Liver (tissue), 9 donors: Measurements from ENCODE around the gene LAMB4. TPM values are rescaled to one million over a fixed set of nuclear protein-coding genes. Genes with fewer than 3 reads are reported as not detected.

Experiments
- DNase-seq: peaks from one replicate; pipeline ENCODE4 v3.0.0-alpha.2; 2017; ENCODE audit warnings: low spot score
- H3K27ac ChIP-seq, 2 donors: one replicate each; pipeline ENCODE4 v1.7.0; 2013; ENCODE audit warnings: inconsistent platforms in 2 of 2, low read length in 2 of 2, control low read depth in 1 of 2, low read depth in 1 of 2, mild to moderate bottlenecking in 1 of 2
- H3K27me3 ChIP-seq, 4 donors: one replicate each; pipeline versions ENCODE4 v1.6.1 to v1.7.0; 2013; ENCODE audit warnings: low read length in 3 of 4, inconsistent platforms in 1 of 4, mild to moderate bottlenecking in 1 of 4, moderate library complexity in 1 of 4; ENCODE audit not compliant: control insufficient read depth in 4 of 4, insufficient read depth in 4 of 4
- H3K36me3 ChIP-seq, 4 donors: one replicate each; pipeline versions ENCODE4 v1.6.1 to v1.7.0; 2013; ENCODE audit warnings: low read length in 3 of 4, mild to moderate bottlenecking in 3 of 4, low read depth in 1 of 4, moderate library complexity in 1 of 4; ENCODE audit not compliant: control insufficient read depth in 4 of 4, insufficient read depth in 3 of 4
- H3K4me1 ChIP-seq, 4 donors: one replicate each; pipeline versions ENCODE4 v1.6.1 to v1.7.0; 2013; ENCODE audit warnings: low read length in 3 of 4, mild to moderate bottlenecking in 3 of 4, moderate library complexity in 1 of 4; ENCODE audit not compliant: control insufficient read depth in 4 of 4, insufficient read depth in 4 of 4
- H3K4me3 ChIP-seq, 3 donors: one replicate each; pipeline versions ENCODE4 v1.6.1 to v1.7.0; 2013; ENCODE audit warnings: low read length in 3 of 3, control low read depth in 1 of 3, low read depth in 1 of 3, mild to moderate bottlenecking in 1 of 3
- H3K9ac ChIP-seq, 2 donors: one replicate each; pipeline ENCODE4 v1.7.0; 2013; ENCODE audit warnings: low read length in 2 of 2, mild to moderate bottlenecking in 2 of 2, moderate library complexity in 2 of 2, control low read depth in 1 of 2, low read depth in 1 of 2
- H3K9me3 ChIP-seq, 4 donors: one replicate each; pipeline versions ENCODE4 v1.6.1 to v1.7.0; 2013; ENCODE audit warnings: low read length in 3 of 4; ENCODE audit not compliant: control insufficient read depth in 4 of 4
- FOXA1 ChIP-seq: IDR thresholded peaks from 2 replicates; pipeline ENCODE4 v1.6.1; 2016; ENCODE audit warnings: antibody characterized with exemption
- FOXA2 ChIP-seq: IDR thresholded peaks from 2 replicates; pipeline ENCODE4 v1.6.1; 2016; ENCODE audit warnings: antibody characterized with exemption
- GABPA ChIP-seq, 2 donors: IDR thresholded peaks in 1 of 2; conservative IDR thresholded peaks in 1 of 2; 2 replicates each; pipeline ENCODE4 v1.6.1; 2016; ENCODE audit warnings: antibody characterized with exemption in 2 of 2, mild to moderate bottlenecking in 1 of 2, moderate library complexity in 1 of 2
- HNF4A ChIP-seq, 2 donors: conservative IDR thresholded peaks; 2 replicates each; pipeline ENCODE4 v1.6.1; 2016; ENCODE audit warnings: antibody characterized with exemption in 2 of 2, mild to moderate bottlenecking in 2 of 2
- HNF4G ChIP-seq: IDR thresholded peaks from 2 replicates; pipeline ENCODE4 v1.6.1; 2016; ENCODE audit warnings: antibody characterized with exemption
- JUND ChIP-seq, 2 donors: IDR thresholded peaks; 2 replicates each; pipeline ENCODE4 v1.6.1; 2016; ENCODE audit warnings: antibody characterized with exemption in 2 of 2
- MAX ChIP-seq: IDR thresholded peaks from 2 replicates; pipeline ENCODE4 v1.6.1; 2016; ENCODE audit warnings: antibody characterized with exemption
- NR2F2 ChIP-seq: IDR thresholded peaks from 2 replicates; pipeline ENCODE4 v1.6.1; 2016; ENCODE audit warnings: antibody characterized with exemption
- RAD21 ChIP-seq, 2 donors: IDR thresholded peaks; 2 replicates each; pipeline ENCODE4 v1.6.1; 2016; ENCODE audit warnings: antibody characterized with exemption in 2 of 2, mild to moderate bottlenecking in 2 of 2
- RXRA ChIP-seq, 2 donors: IDR thresholded peaks; 2 replicates each; pipeline ENCODE4 v1.6.1; 2017 to 2018; ENCODE audit warnings: antibody characterized with exemption in 2 of 2, mild to moderate bottlenecking in 1 of 2
- SP1 ChIP-seq: IDR thresholded peaks from 2 replicates; pipeline ENCODE4 v1.6.1; 2018; ENCODE audit warnings: antibody characterized with exemption, mild to moderate bottlenecking
- TAF1 ChIP-seq: conservative IDR thresholded peaks from 2 replicates; pipeline ENCODE4 v1.6.1; 2016; ENCODE audit warnings: antibody characterized with exemption, mild to moderate bottlenecking
- YY1 ChIP-seq: IDR thresholded peaks from 2 replicates; pipeline ENCODE4 v1.6.1; 2016; ENCODE audit warnings: antibody characterized with exemption, mild to moderate bottlenecking
- WGBS: extraction: QIAGEN DNeasy Blood & Tissue Kit; methylation state at CpG from one replicate; pipeline ENCODE4 v1.1.7; 2013; 5-methylcytosine and 5-hydroxymethylcytosine counted together
- polyA plus RNA-seq, 2 donors: library from polyadenylated mRNA; stranded (reverse) in 1 of 2; unstranded in 1 of 2; fragments of 200-250 nt in 1 of 2; fragments of >200 nt in 1 of 2; fragmentation: Nextera tagmentation in 1 of 2; extraction: Ambion mirVana in 1 of 2; gene quantifications; one replicate each; pipeline versions ENCODE4 v1.2.1 to v1.2.3, GENCODE V29; 2013 to 2015
- total RNA-seq, 2 donors: library from RNA; depleted of rRNA; stranded (reverse); fragments of >200 nt; gene quantifications; one replicate each; pipeline ENCODE4 v1.2.3, GENCODE V29; 2014
- TF ChIP-seq, protein P1 (sequence below): IDR thresholded peaks from 2 replicates; pipeline ENCODE4 v1.6.1; 2016; ENCODE audit warnings: antibody characterized with exemption
- TF ChIP-seq, protein P2 (sequence below): IDR thresholded peaks from 2 replicates; pipeline ENCODE4 v1.6.1; 2016; ENCODE audit warnings: antibody characterized with exemption
- TF ChIP-seq, protein P3 (sequence below): fragments of 150-350 bp; IDR thresholded peaks from 2 replicates; pipeline ENCODE4 v1.5.1; 2017; ENCODE audit warnings: improper control_type of control experiment, low read depth, low read length; ENCODE audit not compliant: missing input control
- TF ChIP-seq, protein P4 (sequence below): IDR thresholded peaks from 2 replicates; pipeline ENCODE4 v1.6.1; 2016; ENCODE audit warnings: antibody characterized with exemption, mild to moderate bottlenecking
- donor health status: healthy.
- donor health status: healthy.
- donor health status: healthy.
- donor health status: healthy.
- donor health status: healthy.

Gene LAMB4
- total and polyA plus RNA-seq, 4 donors = under 0.01 to 0.03 TPM; not detected in 2

DNA sequence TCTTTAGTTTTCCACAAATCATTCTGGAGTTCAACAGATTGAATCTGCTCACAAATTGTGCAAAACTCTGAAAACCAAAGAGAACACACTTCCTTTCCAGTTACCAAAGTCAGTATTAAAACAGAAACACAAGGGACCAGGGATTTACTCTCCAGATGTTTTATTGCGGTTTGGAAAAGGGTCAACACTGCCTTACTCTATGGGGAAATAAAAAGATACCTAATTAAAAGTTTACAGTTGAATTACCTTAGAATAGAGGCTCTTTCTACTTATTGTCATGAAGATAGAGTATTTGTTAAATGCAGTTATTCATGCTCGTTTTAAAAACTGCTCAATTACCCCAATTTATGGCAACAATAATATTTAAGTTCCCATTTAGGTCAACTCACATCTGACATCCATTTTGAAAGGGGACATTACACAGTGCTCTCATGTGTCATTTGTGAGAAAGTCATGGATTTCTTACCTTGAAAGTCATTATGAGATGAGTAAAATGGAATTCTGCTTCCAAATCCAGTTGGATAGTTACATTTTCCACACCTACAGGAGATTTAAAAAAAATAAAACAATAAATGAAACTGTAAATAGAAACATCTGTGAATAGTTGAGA, 135.6 kb downstream of the LAMB4 start:
- H3K27ac ChIP-seq = no peak overlapping the region
- whole genome bisulfite sequencing = 69% methylated on average over 2 of the region's 2 CpGs

More for the DNA sequence above, 135.6 kb downstream of the LAMB4 start:
- TF ChIP-seq, protein P1, sequence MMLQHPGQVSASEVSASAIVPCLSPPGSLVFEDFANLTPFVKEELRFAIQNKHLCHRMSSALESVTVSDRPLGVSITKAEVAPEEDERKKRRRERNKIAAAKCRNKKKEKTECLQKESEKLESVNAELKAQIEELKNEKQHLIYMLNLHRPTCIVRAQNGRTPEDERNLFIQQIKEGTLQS = no peak
- TF ChIP-seq, protein P2, sequence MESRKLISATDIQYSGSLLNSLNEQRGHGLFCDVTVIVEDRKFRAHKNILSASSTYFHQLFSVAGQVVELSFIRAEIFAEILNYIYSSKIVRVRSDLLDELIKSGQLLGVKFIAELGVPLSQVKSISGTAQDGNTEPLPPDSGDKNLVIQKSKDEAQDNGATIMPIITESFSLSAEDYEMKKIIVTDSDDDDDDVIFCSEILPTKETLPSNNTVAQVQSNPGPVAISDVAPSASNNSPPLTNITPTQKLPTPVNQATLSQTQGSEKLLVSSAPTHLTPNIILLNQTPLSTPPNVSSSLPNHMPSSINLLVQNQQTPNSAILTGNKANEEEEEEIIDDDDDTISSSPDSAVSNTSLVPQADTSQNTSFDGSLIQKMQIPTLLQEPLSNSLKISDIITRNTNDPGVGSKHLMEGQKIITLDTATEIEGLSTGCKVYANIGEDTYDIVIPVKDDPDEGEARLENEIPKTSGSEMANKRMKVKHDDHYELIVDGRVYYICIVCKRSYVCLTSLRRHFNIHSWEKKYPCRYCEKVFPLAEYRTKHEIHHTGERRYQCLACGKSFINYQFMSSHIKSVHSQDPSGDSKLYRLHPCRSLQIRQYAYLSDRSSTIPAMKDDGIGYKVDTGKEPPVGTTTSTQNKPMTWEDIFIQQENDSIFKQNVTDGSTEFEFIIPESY = no peak
- TF ChIP-seq HNF4A (conservative IDR thresholded peaks at IDR 0.05) (no peak), FOXA1 (no peak), JUND (IDR thresholded peaks at IDR 0.05) (no peak), NR2F2 (no peak), TAF1 (no peak), GABPA (IDR thresholded peaks at IDR 0.05 in 1 of 2, conservative IDR thresholded peaks at IDR 0.05 in 1 of 2) (no peak), HNF4G (no peak), SP1 (no peak), RXRA (IDR thresholded peaks at IDR 0.05) (no peak), MAX (no peak), RAD21 (IDR thresholded peaks at IDR 0.05) (no peak), FOXA2 (no peak), YY1 (no peak)
- TF ChIP-seq, protein P3, sequence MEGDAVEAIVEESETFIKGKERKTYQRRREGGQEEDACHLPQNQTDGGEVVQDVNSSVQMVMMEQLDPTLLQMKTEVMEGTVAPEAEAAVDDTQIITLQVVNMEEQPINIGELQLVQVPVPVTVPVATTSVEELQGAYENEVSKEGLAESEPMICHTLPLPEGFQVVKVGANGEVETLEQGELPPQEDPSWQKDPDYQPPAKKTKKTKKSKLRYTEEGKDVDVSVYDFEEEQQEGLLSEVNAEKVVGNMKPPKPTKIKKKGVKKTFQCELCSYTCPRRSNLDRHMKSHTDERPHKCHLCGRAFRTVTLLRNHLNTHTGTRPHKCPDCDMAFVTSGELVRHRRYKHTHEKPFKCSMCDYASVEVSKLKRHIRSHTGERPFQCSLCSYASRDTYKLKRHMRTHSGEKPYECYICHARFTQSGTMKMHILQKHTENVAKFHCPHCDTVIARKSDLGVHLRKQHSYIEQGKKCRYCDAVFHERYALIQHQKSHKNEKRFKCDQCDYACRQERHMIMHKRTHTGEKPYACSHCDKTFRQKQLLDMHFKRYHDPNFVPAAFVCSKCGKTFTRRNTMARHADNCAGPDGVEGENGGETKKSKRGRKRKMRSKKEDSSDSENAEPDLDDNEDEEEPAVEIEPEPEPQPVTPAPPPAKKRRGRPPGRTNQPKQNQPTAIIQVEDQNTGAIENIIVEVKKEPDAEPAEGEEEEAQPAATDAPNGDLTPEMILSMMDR = no peak
- TF ChIP-seq, protein P4, sequence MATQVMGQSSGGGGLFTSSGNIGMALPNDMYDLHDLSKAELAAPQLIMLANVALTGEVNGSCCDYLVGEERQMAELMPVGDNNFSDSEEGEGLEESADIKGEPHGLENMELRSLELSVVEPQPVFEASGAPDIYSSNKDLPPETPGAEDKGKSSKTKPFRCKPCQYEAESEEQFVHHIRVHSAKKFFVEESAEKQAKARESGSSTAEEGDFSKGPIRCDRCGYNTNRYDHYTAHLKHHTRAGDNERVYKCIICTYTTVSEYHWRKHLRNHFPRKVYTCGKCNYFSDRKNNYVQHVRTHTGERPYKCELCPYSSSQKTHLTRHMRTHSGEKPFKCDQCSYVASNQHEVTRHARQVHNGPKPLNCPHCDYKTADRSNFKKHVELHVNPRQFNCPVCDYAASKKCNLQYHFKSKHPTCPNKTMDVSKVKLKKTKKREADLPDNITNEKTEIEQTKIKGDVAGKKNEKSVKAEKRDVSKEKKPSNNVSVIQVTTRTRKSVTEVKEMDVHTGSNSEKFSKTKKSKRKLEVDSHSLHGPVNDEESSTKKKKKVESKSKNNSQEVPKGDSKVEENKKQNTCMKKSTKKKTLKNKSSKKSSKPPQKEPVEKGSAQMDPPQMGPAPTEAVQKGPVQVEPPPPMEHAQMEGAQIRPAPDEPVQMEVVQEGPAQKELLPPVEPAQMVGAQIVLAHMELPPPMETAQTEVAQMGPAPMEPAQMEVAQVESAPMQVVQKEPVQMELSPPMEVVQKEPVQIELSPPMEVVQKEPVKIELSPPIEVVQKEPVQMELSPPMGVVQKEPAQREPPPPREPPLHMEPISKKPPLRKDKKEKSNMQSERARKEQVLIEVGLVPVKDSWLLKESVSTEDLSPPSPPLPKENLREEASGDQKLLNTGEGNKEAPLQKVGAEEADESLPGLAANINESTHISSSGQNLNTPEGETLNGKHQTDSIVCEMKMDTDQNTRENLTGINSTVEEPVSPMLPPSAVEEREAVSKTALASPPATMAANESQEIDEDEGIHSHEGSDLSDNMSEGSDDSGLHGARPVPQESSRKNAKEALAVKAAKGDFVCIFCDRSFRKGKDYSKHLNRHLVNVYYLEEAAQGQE = no peak
- no peak overlapping the region for H3K9ac ChIP-seq
- no peaks in the 10 kb centered on the region for H3K4me1 ChIP-seq
- no peaks in the 10 kb centered on the region for H3K9me3 ChIP-seq
- peaks cover 0 to 2% (median 0%) of the 10 kb centered on the region in 4 donors for H3K27me3 ChIP-seq
- no peak overlapping the region for H3K4me3 ChIP-seq
- H3K36me3 ChIP-seq = no peaks in the 10 kb centered on the region
- no peak for DNase-seq
